Forelimb muscle (tissue), 1 donor: ENCODE results near the gene MICAL3. TPM values are rescaled to one million over a fixed set of nuclear protein-coding genes. Genes with fewer than 3 reads are reported as not detected.

Source experiments
- DNase-seq: peaks from one replicate; pipeline ENCODE4 v3.0.0-alpha.2; 2013; ENCODE audit warnings: low read depth
- polyA plus RNA-seq: library from polyadenylated mRNA; unstranded; fragments of 120-200 nt; gene quantifications from one replicate; pipeline ENCODE4 v1.2.1, GENCODE V29; 2013; ENCODE audit not compliant: insufficient read length

MICAL3 gene
- polyA plus RNA-seq, 1 donor, result 39.7 TPM

- DNase-seq, result no peak
Observed at GRCh38 chr22:17916226-17916889, 108.0 kb downstream of the MICAL3 start.

- DNase-seq, result no peak
Observed at GRCh38 chr22:17915676-17916075, 108.7 kb downstream of the MICAL3 start.

- DNase-seq, result no peak
Observed at GRCh38 chr22:17915188-17915587, 109.2 kb downstream of the MICAL3 start.

GRCh38 chr22:17914474-17914873, 109.9 kb downstream of the MICAL3 start:
- DNase-seq, result no peak

GRCh38 chr22:17913801-17914347, 110.5 kb downstream of the MICAL3 start:
- DNase-seq, result no peak

GRCh38 chr22:17912945-17913721, 111.2 kb downstream of the MICAL3 start:
- no peak for DNase-seq

GRCh38 chr22:17911887-17912286, 112.5 kb downstream of the MICAL3 start:
- DNase-seq, result no peak

- DNase-seq, result no peak
Observed at GRCh38 chr22:17911312-17911705, 113.1 kb downstream of the MICAL3 start.

- no peak for DNase-seq
Observed at GRCh38 chr22:17910561-17911311, 113.6 kb downstream of the MICAL3 start.

GRCh38 chr22:17907748-17908051, 116.7 kb downstream of the MICAL3 start:
- no peak for DNase-seq

- DNase-seq, result no peak
Observed at GRCh38 chr22:17906978-17907747, 117.2 kb downstream of the MICAL3 start.

GRCh38 chr22:17905445-17905844, 118.9 kb downstream of the MICAL3 start:
- DNase-seq, result no peak

- DNase-seq, result no peak
Observed at GRCh38 chr22:17903564-17904295, 120.6 kb downstream of the MICAL3 start.

- DNase-seq, result no peak
Observed at GRCh38 chr22:17902960-17903359, 121.4 kb downstream of the MICAL3 start.

GRCh38 chr22:17898375-17898774, 126.0 kb downstream of the MICAL3 start:
- no peak for DNase-seq

GRCh38 chr22:17897858-17898257, 126.5 kb downstream of the MICAL3 start:
- no peak for DNase-seq

GRCh38 chr22:17897426-17897825, 126.9 kb downstream of the MICAL3 start:
- DNase-seq, result no peak

- no peak for DNase-seq
Observed at GRCh38 chr22:17896586-17896985, 127.8 kb downstream of the MICAL3 start.

GRCh38 chr22:17893900-17894535, 130.3 kb downstream of the MICAL3 start:
- DNase-seq, result no peak

- no peak for DNase-seq
Observed at GRCh38 chr22:17892376-17892775, 132.0 kb downstream of the MICAL3 start.
